HG03571 (cell line): ENCODE measurements around the gene FAM174B.

ENCODE experiments used
- ATAC-seq: cut with Tn5 transposase; IDR thresholded peaks from one replicate; pipeline ENCODE4 v1.9.1; 2021; ENCODE audit not compliant: unreplicated experiment

The FAM174B gene

DNA sequence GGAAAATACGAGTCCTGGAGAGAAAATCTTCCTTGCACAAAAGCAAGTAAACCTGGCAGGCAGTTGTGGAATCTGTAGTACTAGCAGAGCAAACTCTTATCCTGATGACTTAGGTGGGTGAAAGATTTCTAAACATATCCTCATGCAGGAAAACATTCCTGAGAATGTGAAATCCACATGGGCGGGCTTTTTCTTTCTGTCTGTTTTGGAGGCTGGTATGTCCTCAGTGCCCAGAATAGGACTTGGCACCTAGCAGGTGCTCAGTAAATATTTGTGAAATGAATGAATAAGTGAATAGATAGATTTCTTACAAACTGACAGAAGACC, 53.3 kb downstream of the FAM174B start:
- ATAC-seq: no peak

DNA sequence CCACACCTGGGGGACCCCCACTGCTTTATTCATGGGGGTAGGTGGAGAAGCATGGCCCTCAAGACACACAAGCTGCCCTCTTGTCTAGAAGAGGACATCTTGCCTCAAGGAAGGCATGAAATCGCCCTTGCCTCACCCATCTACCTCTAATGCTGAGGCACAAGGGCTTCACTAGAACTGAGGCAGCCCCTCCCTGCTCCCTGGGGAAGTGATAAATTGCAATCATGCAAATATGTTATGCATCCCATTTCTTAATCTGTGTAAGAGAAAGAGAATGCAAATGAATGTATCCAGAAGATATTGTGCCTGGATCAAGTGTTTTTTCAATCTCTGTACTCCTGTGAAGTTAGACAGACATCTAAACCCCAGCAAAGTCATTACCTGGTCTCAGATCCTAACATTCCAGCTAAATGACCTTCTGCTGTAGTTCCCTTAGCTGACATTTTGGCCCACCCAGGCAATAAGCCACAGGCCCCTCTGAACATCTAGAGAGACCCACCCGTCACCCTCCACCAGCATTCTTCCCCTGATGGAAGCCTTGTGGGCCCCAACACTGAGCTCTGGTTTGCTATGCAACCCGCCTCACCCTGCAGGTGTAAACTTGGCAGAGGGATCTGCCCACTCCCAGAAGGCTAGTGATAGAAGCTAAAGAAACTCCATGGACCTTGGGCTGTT, 53.8 kb downstream of the FAM174B start:
- ATAC-seq: no peak

GRCh38 chr15:92600856-92601255, 54.7 kb downstream of the FAM174B start:
- ATAC-seq: no peak

DNA sequence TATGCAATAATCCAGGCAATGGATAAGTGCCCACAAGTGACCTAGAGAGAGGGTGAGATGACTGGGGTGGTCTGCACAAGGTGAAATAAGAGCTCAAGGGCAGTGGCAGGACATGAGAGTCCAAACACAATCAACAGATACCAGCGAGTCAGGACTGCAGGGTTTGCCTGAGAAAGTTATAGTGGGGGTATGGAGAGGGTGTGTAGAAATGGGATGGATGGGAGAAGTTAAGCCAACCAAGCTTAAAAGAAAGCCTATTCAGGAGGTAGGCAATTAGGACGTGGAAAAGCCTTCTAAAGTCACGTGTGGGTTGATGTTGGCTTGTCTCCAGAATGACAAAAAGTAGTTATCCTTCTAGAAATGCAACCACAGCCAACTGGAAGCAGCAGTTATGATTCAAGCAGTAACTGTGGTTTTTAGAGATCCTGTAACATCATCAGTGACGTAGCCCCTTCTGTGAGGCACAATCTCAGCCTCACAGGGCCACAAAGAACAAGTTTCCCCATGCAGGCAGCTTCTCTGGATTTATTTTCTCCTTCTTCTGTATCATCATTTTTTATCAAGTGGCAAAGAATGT, 56.1 kb downstream of the FAM174B start:
- no peak for ATAC-seq

DNA sequence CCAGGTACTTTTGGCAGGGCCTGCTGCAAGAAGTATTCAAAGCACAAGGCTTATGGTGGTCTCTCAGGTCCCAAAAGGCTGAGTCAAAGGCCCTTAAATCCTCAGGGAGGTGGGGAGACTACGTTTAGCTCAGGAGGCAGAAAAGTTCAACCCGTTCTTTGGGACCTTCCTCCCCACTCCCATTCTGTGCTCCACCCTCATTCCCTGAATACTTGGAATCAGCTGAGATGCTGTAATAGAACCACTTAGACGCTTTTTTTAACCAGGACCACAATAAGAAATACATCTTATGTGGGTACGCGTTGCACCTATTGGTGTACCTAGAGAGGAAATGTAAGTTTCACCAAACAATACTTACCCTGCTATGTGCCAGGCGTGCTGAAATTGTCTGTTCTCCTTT, 58.0 kb downstream of the FAM174B start:
- no peak for ATAC-seq

- no peak for ATAC-seq
Observed at GRCh38 chr15:92596623-92597022, 59.0 kb downstream of the FAM174B start.

DNA sequence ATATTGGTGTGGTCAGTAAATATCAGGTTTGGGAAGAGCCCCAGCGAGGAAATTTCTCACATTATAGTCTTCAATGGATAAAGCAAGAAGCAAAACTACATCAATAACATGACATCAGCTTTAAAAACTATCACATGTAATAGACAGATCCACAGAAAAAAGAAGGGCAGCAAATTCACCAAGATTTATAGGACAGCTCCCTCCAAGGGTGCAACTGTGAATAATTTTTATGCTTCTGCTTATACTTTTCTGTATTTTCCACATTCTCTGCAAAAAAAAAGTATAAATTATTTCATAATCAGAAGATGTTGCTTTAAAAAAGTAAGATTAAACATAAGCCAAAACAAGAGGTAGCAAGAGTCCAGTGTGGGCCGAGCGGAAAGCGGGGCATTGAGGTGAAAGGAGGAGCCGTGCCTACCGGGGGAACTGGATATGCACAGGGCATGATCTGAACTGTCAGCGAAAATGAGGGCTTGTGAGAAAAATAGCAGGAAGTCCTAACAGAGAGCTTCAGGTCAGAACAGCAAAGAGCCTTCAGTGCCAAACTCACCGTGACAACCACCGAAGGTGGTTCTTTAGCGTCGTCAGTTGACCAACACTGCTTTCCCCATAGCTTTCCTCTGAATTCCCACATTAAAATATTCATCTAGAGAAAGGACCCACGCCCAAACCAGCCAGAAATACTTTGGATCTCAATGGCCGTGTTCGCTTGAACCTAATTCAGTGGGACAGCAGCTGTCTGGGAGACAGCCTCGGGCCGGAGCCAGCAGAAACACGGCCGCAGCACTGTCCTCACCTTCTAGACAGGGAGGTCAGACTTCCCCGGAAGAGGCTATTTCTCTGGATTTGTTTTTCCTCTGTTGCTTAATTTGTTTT, 59.8 kb downstream of the FAM174B start:
- no peak for ATAC-seq

GRCh38 chr15:92591275-92591674, 64.3 kb downstream of the FAM174B start:
- ATAC-seq: no peak

DNA sequence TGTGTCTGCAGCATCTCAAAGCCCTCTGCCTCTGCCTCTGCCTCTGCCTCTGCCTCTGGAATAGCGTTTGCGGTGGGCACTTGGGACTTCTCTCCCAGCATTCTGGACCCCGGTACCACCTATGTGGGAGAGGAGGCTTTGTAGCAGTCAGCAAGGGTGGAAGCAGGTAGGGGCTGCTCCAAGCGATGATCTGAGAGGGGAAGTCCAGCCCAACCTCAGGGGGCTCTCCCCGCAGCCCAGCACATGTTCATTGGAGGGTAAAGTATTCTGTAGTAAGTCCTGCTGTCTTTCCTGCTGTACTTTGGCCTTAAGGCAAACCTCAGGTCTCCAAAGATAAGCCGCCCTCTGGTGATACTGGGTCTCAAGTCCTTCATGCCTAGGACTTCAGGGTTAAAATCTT, 68.6 kb downstream of the FAM174B start:
- peak; percentile 87 for ATAC-seq

GRCh38 chr15:92586383-92586942, 69.1 kb downstream of the FAM174B start:
- ATAC-seq: peak; percentile 19

DNA sequence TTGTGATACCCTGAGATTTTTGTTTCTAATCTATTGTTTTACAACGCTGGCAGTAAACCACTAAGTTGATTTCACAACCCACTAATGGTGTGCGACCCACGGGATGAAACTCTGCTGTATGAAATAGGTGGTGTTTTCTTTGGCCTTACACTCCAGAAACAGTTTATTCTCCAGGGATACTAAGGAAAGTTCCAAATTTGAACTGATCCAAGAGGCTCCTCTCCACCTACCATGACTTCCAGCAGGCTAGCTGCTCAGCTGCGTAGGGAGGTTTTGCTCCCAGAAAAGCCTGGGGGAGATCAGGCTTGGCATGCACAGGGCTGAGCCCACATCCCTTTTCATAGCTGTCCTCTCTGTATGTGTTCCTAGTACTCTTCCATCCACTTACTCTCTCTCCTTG, 71.5 kb downstream of the FAM174B start:
- no peak for ATAC-seq

DNA sequence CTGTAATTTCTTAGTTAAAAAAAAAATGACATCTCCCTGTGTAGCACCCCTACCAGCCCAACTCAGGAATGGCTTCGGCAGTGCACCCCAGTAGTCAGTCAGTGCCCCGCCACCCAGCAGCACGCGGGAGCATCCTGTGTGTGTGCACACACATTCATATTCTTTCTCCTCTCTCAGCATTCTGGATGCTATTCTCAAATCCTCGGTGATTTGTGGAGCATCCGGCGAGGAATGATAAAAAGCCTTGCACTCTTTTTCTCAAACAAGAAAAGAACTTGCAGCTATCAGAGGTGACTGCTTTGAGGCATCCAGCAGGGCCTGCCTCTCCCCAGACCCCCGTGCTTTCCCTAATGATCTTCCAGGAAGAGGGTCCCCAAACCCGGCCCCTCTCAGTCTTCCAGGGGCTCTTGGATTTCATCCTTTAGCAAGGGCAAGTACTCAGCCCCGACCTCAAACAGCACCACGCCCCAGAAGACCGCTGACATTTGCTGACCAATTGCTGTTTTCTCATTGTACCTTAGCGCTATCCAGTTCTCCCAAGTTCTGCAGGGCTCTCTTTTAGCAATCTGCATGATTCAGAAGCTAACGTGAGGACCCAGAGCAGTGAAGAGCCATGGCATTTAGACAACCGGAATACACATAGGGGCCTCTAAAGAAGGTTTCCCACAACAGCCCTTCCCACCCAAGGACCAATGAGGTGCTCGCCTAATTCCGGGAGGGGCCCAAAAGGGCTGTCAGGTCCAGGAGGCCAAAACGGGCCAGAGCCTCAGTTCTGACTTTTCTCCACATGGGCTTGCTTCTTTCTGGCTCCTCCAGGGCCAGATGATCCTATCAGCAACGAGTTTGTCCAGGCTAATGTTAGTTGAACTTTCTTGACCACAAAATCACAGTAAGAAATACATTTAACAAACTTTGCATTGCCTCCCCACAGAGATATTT, 72.2 kb downstream of the FAM174B start:
- no peak for ATAC-seq

DNA sequence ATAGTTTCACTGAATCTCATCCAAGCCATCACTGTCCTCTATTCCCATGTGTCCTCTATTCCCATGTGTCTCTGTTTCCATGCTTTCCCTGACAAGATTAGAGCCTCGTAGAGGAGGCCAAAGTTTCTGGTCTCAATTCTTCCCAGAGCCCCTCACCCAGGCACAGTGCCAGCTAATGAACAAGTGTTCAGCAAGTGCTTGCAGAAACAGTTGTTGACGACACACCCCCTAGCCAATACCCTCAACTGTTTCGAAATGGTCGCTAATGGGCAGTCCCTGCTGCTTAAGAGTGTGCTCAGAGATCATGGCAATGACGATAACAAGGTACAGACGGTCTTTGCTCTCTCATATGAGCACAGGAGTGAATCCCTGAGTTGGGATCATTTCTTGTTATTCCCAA, 73.4 kb downstream of the FAM174B start:
- ATAC-seq: no peak

GRCh38 chr15:92580933-92581445, 74.6 kb downstream of the FAM174B start:
- no peak for ATAC-seq

DNA sequence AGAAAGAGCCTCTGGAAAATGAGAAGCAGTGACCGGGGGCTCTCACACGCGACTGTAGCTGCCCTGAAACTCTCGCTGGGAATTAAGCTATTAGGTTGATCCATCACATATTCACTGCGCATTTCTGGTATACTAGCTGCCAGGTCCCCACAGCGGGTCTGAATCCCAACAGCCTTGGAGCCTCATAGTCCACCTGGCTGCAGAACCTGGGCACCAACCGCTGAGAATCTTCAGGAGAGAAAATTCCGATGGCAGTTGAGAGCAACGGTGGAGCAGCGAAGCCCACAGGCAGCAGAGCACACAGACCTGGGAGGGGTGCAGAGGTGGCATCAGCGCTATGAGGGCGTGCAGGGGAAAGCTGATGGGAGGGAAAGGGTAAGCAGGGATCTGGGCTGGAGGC, 75.1 kb downstream of the FAM174B start:
- ATAC-seq: no peak

- ATAC-seq: no peak
Observed at GRCh38 chr15:92579931-92580470, 75.6 kb downstream of the FAM174B start.

- ATAC-seq: no peak
Observed at GRCh38 chr15:92579486-92579885, 76.1 kb downstream of the FAM174B start.

- no peak for ATAC-seq
Observed at GRCh38 chr15:92578096-92578835, 77.3 kb downstream of the FAM174B start.

DNA sequence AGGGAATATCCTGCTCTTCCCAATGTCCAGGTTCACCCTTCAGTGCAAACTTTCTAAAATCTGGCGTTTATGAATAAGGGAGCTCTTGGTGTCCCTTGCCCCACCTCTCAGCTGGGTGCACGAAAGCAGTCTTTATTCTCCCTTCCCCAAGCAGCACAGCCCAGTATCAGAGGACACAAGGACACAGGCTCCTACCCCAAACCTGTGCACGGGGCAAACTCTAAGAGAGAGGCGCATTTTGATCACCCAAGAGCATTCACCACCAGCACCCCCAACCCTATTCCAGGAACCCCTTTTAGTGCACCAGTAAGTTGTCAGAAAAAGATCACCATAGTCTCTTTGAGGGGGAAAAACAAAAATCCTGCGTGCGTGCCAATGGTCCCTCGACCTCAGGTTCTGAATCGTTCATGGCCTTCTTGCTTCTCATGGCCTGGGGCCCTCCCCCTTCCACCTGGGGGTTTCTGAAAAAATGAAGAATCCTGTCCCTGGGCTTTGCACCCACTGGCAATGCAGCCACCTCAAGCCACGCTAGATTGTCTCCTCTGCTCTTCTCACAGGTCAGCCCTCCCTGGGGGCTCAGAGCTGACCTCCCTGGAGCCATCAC, 78.9 kb downstream of the FAM174B start:
- ATAC-seq: no peak
